ENCODE results near the gene PRAC2.
"Not testable (repeated sequence)": the region's sequence is repeated elsewhere in the genome, so short reads cannot be mapped to it uniquely, and the experiment has no call there.

The PRAC2 gene

GRCh38 chr17:48722915-48723422, at the start of gene PRAC2:
TSS of gene PRAC2 (plus strand) at chr17:48723185. CDS start at chr17:48724411, 1,226 bp downstream.
- DNase-seq, result no peak

- DNase-seq, result no peak
Measured at GRCh38 chr17:48676963-48677558, 45.9 kb upstream of the PRAC2 start.

- peak; percentile 71 for DNase-seq
Measured at GRCh38 chr17:48678141-48678971, 44.6 kb upstream of the PRAC2 start.

GRCh38 chr17:48679385-48680096, 43.4 kb upstream of the PRAC2 start:
- DNase-seq, result no peak

GRCh38 chr17:48681609-48682008, 41.4 kb upstream of the PRAC2 start:
- DNase-seq, result no peak

- no peak for DNase-seq
Measured at GRCh38 chr17:48690655-48691054, 32.3 kb upstream of the PRAC2 start.

- no peak for DNase-seq
Measured at GRCh38 chr17:48692049-48692448, 30.9 kb upstream of the PRAC2 start.

GRCh38 chr17:48693178-48693577, 29.8 kb upstream of the PRAC2 start:
- DNase-seq, result no peak

- DNase-seq, result no peak
Measured at GRCh38 chr17:48701864-48702532, 21.0 kb upstream of the PRAC2 start.

GRCh38 chr17:48704361-48705248, 18.4 kb upstream of the PRAC2 start:
- DNase-seq, result no peak

- no peak for DNase-seq
Measured at GRCh38 chr17:48711128-48711527, 11.9 kb upstream of the PRAC2 start.

- DNase-seq, result no peak
Measured at GRCh38 chr17:48715496-48716399, 7.2 kb upstream of the PRAC2 start.

- DNase-seq, result not testable (repeated sequence)
Measured at GRCh38 chr17:48716549-48716948, 6.4 kb upstream of the PRAC2 start.

GRCh38 chr17:48717367-48718226, 5.4 kb upstream of the PRAC2 start:
- no peak for DNase-seq

GRCh38 chr17:48718227-48718760, 4.7 kb upstream of the PRAC2 start:
- no peak for DNase-seq

- DNase-seq, result no peak
Measured at GRCh38 chr17:48718761-48719641, 4.0 kb upstream of the PRAC2 start.

- DNase-seq, result no peak
Measured at GRCh38 chr17:48719642-48720265, 3.2 kb upstream of the PRAC2 start.
